DND-41 (cell line): ENCODE measurements around the gene LMOD2.

ENCODE experiments used
- CTCF ChIP-seq: IDR thresholded peaks from 2 replicates; pipeline ENCODE4 v1.5.1; 2012; ENCODE audit warnings: borderline replicate concordance, low read length, moderate library complexity, mild to moderate bottlenecking; ENCODE audit not compliant: poor library complexity, severe bottlenecking; ENCODE audit errors: extremely low read depth
- EZH2 ChIP-seq: IDR thresholded peaks from 3 replicates; pipeline ENCODE4 v1.6.1; 2012; ENCODE audit warnings: borderline replicate concordance, low read depth, mild to moderate bottlenecking, moderate library complexity, low read length, inconsistent platforms; ENCODE audit not compliant: severe bottlenecking

- TF ChIP-seq CTCF (no peak), EZH2 (no peak)
These were observed 22.9 kb upstream of the LMOD2 start for GRCh38 chr7:123632808-123633207.
